BE2C (cell line): ENCODE results near the gene NR3C2.
"Not testable (repeated sequence)": the region's sequence is repeated elsewhere in the genome, so short reads cannot be mapped to it uniquely, and the experiment has no call there.

Experiments
- DNase-seq: peaks from one replicate; pipeline ENCODE4 v3.0.0-alpha.2; 2020
- H3K27me3 ChIP-seq: fragments of 250-450 bp; sonication (Bioruptor Pico); 2 replicates; pipeline ENCODE4 v1.5.1; 2020; ENCODE audit warnings: mild to moderate bottlenecking
- H3K36me3 ChIP-seq: fragments of 250-450 bp; sonication (Bioruptor Pico); 2 replicates; pipeline ENCODE4 v1.5.1; 2020; ENCODE audit warnings: mild to moderate bottlenecking
- H3K4me1 ChIP-seq: fragments of 250-450 bp; sonication (Bioruptor Pico); 2 replicates; pipeline ENCODE4 v1.5.1; 2020
- H3K4me3 ChIP-seq: 2 replicates; pipeline ENCODE4 v1.5.1; 2011; ENCODE audit warnings: low read depth, low read length
- H3K9me3 ChIP-seq: fragments of 250-450 bp; sonication (Bioruptor Pico); 2 replicates; pipeline ENCODE4 v1.5.1; 2020
- TF ChIP-seq, protein P1 (sequence below): IDR thresholded peaks from 2 replicates; pipeline ENCODE4 v1.5.1; 2012; ENCODE audit warnings: mild to moderate bottlenecking, low read depth, low read length

The NR3C2 gene

DNA sequence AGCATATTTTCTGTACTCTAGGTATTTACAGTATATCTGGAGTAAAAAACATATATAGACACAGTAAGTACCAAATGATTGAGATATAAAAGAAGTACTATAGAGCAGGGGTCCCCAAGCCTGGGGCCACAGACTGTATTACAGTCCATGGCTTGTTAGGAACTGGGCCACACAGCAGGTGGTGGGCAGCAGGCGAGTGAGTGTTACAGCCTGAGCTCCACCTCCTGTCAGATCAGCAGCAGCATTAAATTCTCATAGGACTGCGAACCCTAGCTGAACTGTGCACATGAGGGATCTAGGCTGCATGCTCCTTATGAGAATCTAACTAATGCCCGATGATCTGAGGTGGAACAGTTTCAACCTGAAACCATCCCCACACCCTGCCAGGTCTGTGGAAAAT is 300.7 kb downstream of the NR3C2 start:
- Histone ChIP-seq H3K4me1 (no peaks in the 10 kb centered on the region), H3K4me3 (no peak overlapping the region), H3K9me3 (no peaks in the 10 kb centered on the region), H3K27me3 (no peaks in the 10 kb centered on the region), H3K36me3 (no peaks in the 10 kb centered on the region)
- TF ChIP-seq, protein P1, sequence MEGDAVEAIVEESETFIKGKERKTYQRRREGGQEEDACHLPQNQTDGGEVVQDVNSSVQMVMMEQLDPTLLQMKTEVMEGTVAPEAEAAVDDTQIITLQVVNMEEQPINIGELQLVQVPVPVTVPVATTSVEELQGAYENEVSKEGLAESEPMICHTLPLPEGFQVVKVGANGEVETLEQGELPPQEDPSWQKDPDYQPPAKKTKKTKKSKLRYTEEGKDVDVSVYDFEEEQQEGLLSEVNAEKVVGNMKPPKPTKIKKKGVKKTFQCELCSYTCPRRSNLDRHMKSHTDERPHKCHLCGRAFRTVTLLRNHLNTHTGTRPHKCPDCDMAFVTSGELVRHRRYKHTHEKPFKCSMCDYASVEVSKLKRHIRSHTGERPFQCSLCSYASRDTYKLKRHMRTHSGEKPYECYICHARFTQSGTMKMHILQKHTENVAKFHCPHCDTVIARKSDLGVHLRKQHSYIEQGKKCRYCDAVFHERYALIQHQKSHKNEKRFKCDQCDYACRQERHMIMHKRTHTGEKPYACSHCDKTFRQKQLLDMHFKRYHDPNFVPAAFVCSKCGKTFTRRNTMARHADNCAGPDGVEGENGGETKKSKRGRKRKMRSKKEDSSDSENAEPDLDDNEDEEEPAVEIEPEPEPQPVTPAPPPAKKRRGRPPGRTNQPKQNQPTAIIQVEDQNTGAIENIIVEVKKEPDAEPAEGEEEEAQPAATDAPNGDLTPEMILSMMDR, result no peak
- no peak for DNase-seq

DNA sequence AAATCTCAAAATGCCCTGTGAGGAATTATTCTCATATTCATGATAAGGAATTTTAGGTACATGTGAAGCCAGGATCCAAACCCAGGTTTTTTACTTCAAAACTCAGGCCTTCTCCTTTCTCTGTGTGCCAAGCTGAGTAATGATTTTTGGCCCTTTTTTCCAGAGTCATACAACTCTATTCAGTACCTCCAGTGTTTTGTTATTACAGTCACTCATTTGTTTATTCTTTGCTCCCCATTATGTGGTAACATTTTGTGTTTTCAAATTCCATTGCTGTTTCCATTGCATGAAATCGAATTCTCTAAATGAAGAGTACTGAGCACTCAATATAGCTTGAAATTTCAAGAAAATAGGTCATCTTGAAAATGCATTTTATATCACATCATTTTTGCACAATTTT is 315.4 kb downstream of the NR3C2 start:
- no peaks in the 10 kb centered on the region for H3K36me3 ChIP-seq
- H3K9me3 ChIP-seq, result no peaks in the 10 kb centered on the region
- TF ChIP-seq, protein P1, result no peak
- no peak overlapping the region for H3K4me3 ChIP-seq
- no peaks in the 10 kb centered on the region for H3K27me3 ChIP-seq
- no peak for DNase-seq
- no peaks in the 10 kb centered on the region for H3K4me1 ChIP-seq

DNA sequence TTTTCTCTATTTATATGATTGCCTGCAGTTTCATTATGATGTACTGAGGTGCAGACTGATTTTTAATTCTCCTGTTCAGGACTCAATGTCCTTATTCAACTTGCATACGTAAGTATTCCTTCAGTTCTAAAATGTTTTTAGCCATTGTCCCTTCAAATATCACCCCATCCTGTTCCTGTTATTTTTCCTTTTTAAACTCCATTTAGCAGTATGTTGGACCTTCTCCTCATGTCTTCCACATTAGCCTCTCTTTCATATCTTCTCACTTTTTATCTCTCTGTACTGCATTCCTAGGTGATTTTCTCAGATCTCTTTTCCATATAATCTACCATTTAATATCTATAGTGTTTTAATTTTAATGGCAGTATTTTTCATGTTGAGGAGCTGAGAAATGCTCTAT is 317.7 kb downstream of the NR3C2 start:
- H3K27me3 ChIP-seq, result no peaks in the 10 kb centered on the region
- no peaks in the 10 kb centered on the region for H3K4me1 ChIP-seq
- DNase-seq, result no peak
- H3K4me3 ChIP-seq, result no peak overlapping the region
- H3K9me3 ChIP-seq, result no peaks in the 10 kb centered on the region
- TF ChIP-seq, protein P1, result no peak
- no peaks in the 10 kb centered on the region for H3K36me3 ChIP-seq

DNA sequence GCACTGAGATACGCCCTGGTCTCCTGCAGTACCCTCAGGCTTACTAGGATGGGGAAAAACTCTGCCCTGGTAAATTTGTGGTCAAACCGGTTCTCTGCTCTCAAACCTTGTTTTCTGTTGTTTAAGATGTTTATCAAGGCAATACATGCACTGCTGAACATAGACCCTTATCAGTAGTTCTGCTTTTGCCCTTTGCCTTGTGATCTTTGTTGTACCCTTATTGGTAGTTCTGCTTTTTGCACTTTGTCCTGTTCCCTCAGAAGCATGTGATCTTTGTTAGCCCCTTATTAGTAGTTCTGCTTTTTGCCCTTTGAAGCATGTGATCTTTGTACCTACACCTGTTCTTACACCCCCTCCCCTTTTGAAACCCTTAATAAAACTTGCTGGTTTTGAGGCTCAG is 319.1 kb downstream of the NR3C2 start:
- not testable (repeated sequence) for H3K9me3 ChIP-seq, DNase-seq, H3K27me3 ChIP-seq, H3K36me3 ChIP-seq, H3K4me3 ChIP-seq, H3K4me1 ChIP-seq

DNA sequence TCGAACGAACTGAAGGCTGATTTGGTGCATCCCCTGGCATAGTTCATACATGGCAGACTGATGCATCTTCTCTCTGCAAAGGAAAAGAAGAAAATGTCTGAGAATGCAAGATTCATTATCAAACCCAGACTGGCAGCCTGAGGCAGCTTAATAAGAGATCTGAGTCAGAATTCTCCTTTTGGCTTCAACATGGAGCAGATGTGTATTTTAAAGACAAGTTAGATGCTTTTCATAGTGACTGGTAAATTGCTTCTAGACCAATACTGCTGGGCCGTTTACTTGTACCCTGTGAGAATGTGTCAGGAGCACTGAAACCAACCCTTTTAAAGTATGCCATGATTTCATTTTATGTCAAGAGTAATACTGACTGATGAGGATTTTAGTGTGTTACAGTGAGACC is 322.0 kb downstream of the NR3C2 start:
- DNase-seq, result no peak
- no peaks in the 10 kb centered on the region for H3K36me3 ChIP-seq
- H3K27me3 ChIP-seq, result no peaks in the 10 kb centered on the region
- TF ChIP-seq, protein P1, result no peak
- H3K4me1 ChIP-seq, result no peaks in the 10 kb centered on the region; the same call in 1 of the 2 replicates
- H3K4me3 ChIP-seq, result no peak overlapping the region
- no peaks in the 10 kb centered on the region for H3K9me3 ChIP-seq

DNA sequence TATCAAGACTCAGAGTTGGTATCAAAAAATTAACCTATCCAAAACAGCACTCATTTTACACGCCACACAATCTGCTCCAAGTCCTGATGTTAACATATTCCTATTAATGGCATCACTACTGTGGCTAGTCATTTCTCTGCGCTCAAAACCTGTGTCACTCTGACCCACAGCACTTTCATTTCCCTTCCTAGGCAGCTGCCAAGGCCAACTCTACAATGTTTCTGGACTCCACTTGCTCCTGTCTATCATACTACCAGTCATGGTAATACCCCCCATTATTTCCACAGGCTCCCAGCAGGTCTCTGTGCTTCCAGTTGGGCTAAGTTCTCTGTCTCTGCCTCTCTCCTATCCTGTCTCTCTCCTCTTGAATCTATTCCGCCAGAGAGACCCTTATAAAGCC is 323.6 kb downstream of the NR3C2 start:
- no peaks in the 10 kb centered on the region for H3K27me3 ChIP-seq
- H3K9me3 ChIP-seq, result no peaks in the 10 kb centered on the region
- H3K36me3 ChIP-seq, result no peaks in the 10 kb centered on the region
- no peaks in the 10 kb centered on the region; the same call in 1 of the 2 replicates for H3K4me1 ChIP-seq
- TF ChIP-seq, protein P1, result no peak
- H3K4me3 ChIP-seq, result no peak overlapping the region
- no peak for DNase-seq

DNA sequence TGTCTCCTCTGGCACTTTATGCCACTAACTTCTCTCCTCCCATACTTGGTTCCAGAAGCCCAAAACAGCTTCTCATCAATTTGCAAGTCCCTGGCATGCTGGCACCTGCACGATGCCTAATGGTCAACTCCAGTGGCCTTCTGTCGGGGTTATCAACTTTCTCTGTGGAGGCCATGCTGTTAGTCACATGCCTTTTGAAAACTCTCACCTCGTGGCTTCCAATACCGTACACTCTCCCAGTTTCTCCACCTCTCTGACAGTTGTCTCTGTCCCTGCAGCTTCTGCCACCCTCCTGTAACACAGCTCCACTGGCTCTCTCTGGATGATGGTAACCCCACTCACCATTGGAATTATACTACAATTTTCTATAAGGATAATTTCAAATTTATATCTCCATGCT is 324.0 kb downstream of the NR3C2 start:
- Histone ChIP-seq H3K9me3 (no peaks in the 10 kb centered on the region), H3K36me3 (no peaks in the 10 kb centered on the region), H3K27me3 (no peaks in the 10 kb centered on the region), H3K4me3 (no peak overlapping the region), H3K4me1 (no peaks in the 10 kb centered on the region; the same call in 1 of the 2 replicates)
- DNase-seq, result no peak
- TF ChIP-seq, protein P1, result no peak
